Body of pancreas (tissue), 4 donors: ENCODE measurements around the gene SFXN1. TPM values are rescaled to one million over a fixed set of nuclear protein-coding genes. Genes with fewer than 3 reads are reported as not detected.

Experiments
- ATAC-seq: fragments of 150-250 bp; one replicate; pipeline ENCODE4 v1.9.1; 2016
- DNase-seq, 4 donors: peaks; one replicate each; pipeline ENCODE4 v3.0.0-alpha.2; 2019
- H3K27ac ChIP-seq, 4 donors: fragments of 200-600 bp; sonication (generic); 1 replicate in 3 of 4; 2 replicates in 1 of 4; pipeline versions ENCODE4 v1.5.1 to v1.6.1; 2016 to 2019; ENCODE audit warnings: mild to moderate bottlenecking in 1 of 4, mixed read lengths in 1 of 4, moderate library complexity in 1 of 4
- H3K27me3 ChIP-seq, 2 donors: fragments of 200-600 bp; sonication (generic); one replicate each; pipeline ENCODE4 v1.6.0; 2016; ENCODE audit warnings: mild to moderate bottlenecking in 1 of 2
- H3K36me3 ChIP-seq, 2 donors: fragments of 200-600 bp; sonication (generic); replicated peaks in 1 of 2; 2 replicates each; pipeline ENCODE4 v1.5.1; 2016; ENCODE audit warnings: low read depth in 2 of 2; ENCODE audit not compliant: insufficient read depth in 1 of 2
- H3K4me1 ChIP-seq: fragments of 200-600 bp; sonication (generic); one replicate; pipeline ENCODE4 v1.6.0; 2016
- H3K4me3 ChIP-seq, 2 donors: fragments of 200-600 bp; sonication (generic); 1 replicate in 1 of 2; 2 replicates in 1 of 2; pipeline ENCODE4 v1.5.1; 2016 to 2019
- H3K9me3 ChIP-seq, 3 donors: fragments of 200-600 bp; sonication (generic); 1 replicate in 2 of 3; 2 replicates in 1 of 3; pipeline ENCODE4 v1.5.1; 2016
- CTCF ChIP-seq, 7 experiments: fragments of 450-650 bp in 4 of 7; fragments of 200-600 bp in 3 of 7; sonication (generic) in 3 of 7; IDR thresholded peaks; one replicate each; pipeline ENCODE4 v1.5.1; 2016 to 2019; ENCODE audit warnings: antibody characterized with exemption in 7 of 7
- POLR2A ChIP-seq, 3 donors: fragments of 450-650 bp; IDR thresholded peaks; one replicate each; pipeline ENCODE4 v1.6.1; 2016; ENCODE audit warnings: antibody characterized with exemption in 3 of 3, mild to moderate bottlenecking in 2 of 3
- WGBS, 2 donors: methylation state at CpG; one replicate each; pipeline ENCODE4 v1.1.5; 2017; 5-methylcytosine and 5-hydroxymethylcytosine counted together
- intact Hi-C: fragments of 100-400 bp; cut with DNase I; formaldehyde crosslinking; loops from one replicate; pipeline ENCODE4 v1.15.1; 2023
- total RNA-seq, 2 donors: library from RNA; depleted of rRNA; stranded (reverse); fragments of >200 nt; gene quantifications; one replicate each; pipeline ENCODE4 v1.1.0, GENCODE V29; 2016

SFXN1 gene
- total RNA-seq, 2 donors from 2014 or later, result 11.7 to 29.3 TPM

GRCh38 chr5:175513297-175513696 lies 34.9 kb downstream of the SFXN1 start:
- intact Hi-C loops, result no loop called here
- Histone ChIP-seq H3K4me3 (no peak overlapping the region), H3K9me3 (no peaks in the 10 kb centered on the region), H3K27me3 (no peaks in the 10 kb centered on the region), H3K27ac (no peak overlapping the region), H3K36me3 (peaks cover 20 to 27% of the 10 kb centered on the region in 2 donors), H3K4me1 (no peaks in the 10 kb centered on the region)
- ATAC-seq (no peak), DNase-seq (no peak)
- no peak for TF ChIP-seq POLR2A (IDR thresholded peaks at IDR 0.05)
- no peak for TF ChIP-seq CTCF (IDR thresholded peaks at IDR 0.05)
- 90 to 94% methylated on average over 13 of the region's 13 CpGs for WGBS, 2 donors

GRCh38 chr5:175513726-175514125 lies 35.4 kb downstream of the SFXN1 start:
- no peak for TF ChIP-seq POLR2A (IDR thresholded peaks at IDR 0.05)
- TF ChIP-seq CTCF (IDR thresholded peaks at IDR 0.05), result no peak
- H3K9me3 ChIP-seq, result no peaks in the 10 kb centered on the region
- intact Hi-C loops, result no loop called here
- no peaks in the 10 kb centered on the region for H3K4me1 ChIP-seq
- ATAC-seq (no peak), DNase-seq (no peak)
- no peaks in the 10 kb centered on the region for H3K27me3 ChIP-seq
- H3K4me3 ChIP-seq, result no peak overlapping the region
- peaks cover 20 to 27% of the 10 kb centered on the region in 2 donors for H3K36me3 ChIP-seq
- H3K27ac ChIP-seq, result no peak overlapping the region
- WGBS, 2 donors, result 94 to 96% methylated on average over 7 of the region's 7 CpGs

- Histone ChIP-seq H3K9me3 (no peaks in the 10 kb centered on the region), H3K4me1 (no peaks in the 10 kb centered on the region), H3K27me3 (no peaks in the 10 kb centered on the region), H3K36me3 (peaks cover 12 to 13% of the 10 kb centered on the region in 2 donors), H3K27ac (no peak overlapping the region), H3K4me3 (no peak overlapping the region)
- no peak for TF ChIP-seq CTCF (IDR thresholded peaks at IDR 0.05)
- no peak for TF ChIP-seq POLR2A (IDR thresholded peaks at IDR 0.05)
- intact Hi-C loops, result no loop called here
- ATAC-seq (no peak), DNase-seq (no peak)
- WGBS, 2 donors, result 91 to 95% methylated on average over 10 of the region's 10 CpGs
Observed at GRCh38 chr5:175516933-175517823, 38.8 kb downstream of the SFXN1 start.

- Histone ChIP-seq H3K36me3 (peaks cover 12 to 13% of the 10 kb centered on the region in 2 donors), H3K4me1 (no peaks in the 10 kb centered on the region), H3K9me3 (no peaks in the 10 kb centered on the region), H3K27me3 (no peaks in the 10 kb centered on the region), H3K4me3 (no peak overlapping the region), H3K27ac (no peak overlapping the region)
- ATAC-seq (no peak), DNase-seq (no peak)
- TF ChIP-seq CTCF (IDR thresholded peaks at IDR 0.05) (no peak), POLR2A (IDR thresholded peaks at IDR 0.05) (no peak)
- intact Hi-C loops, result no loop called here
- WGBS, 2 donors, result 83 to 93% methylated on average over 7 of the region's 7 CpGs
Observed at GRCh38 chr5:175517824-175518450, 39.6 kb downstream of the SFXN1 start.
